HepG2 (cell line): ENCODE results near the gene LIN28A. TPM values are rescaled to one million over a fixed set of nuclear protein-coding genes. Genes with fewer than 3 reads are reported as not detected.

Experiments used
- ARNTL ChIP-seq: sonication (generic); formaldehyde crosslinking; IDR thresholded peaks from 2 replicates; pipeline ENCODE4 v1.4.0; 2020; ENCODE audit warnings: mild to moderate bottlenecking, missing genetic modification reagents
- ATM ChIP-seq: fragments of 450-650 bp; IDR thresholded peaks from 2 replicates; pipeline ENCODE4 v1.7.1; 2017; ENCODE audit warnings: mild to moderate bottlenecking, borderline replicate concordance
- CHCHD3 ChIP-seq: sonication (generic); formaldehyde crosslinking; IDR thresholded peaks from 2 replicates; pipeline ENCODE4 v1.8.0; 2022; ENCODE audit warnings: mild to moderate bottlenecking, missing genetic modification reagents, moderate library complexity
- DPF2 ChIP-seq: sonication (generic); formaldehyde crosslinking; IDR thresholded peaks from 2 replicates; pipeline ENCODE4 v1.4.0; 2020; ENCODE audit warnings: mild to moderate bottlenecking, low read depth, missing genetic modification reagents, borderline replicate concordance
- EP300 ChIP-seq, 3 experiments: sonication (generic) in 1 of 3; formaldehyde crosslinking in 1 of 3; IDR thresholded peaks; 2 replicates each; pipeline versions ENCODE4 v1.5.1 to v1.6.1; 2011 to 2020; ENCODE audit warnings: low read depth in 2 of 3, low read length in 2 of 3, borderline replicate concordance in 1 of 3, improper control_type of control experiment in 1 of 3, mild to moderate bottlenecking in 1 of 3, missing genetic modification reagents in 1 of 3, moderate library complexity in 1 of 3
- FOXA3 ChIP-seq: IDR thresholded peaks from 2 replicates; pipeline ENCODE4 v1.6.1; 2016; ENCODE audit warnings: missing genetic modification reagents, missing compliant biosample characterization
- HOXA3 ChIP-seq: sonication (generic); formaldehyde crosslinking; IDR thresholded peaks from 2 replicates; pipeline ENCODE4 v1.5.0; 2020; ENCODE audit warnings: missing genetic modification reagents
- HOXA9 ChIP-seq: sonication (generic); formaldehyde crosslinking; IDR thresholded peaks from 2 replicates; pipeline ENCODE4 v1.8.1; 2022; ENCODE audit warnings: missing genetic modification reagents, mild to moderate bottlenecking, moderate library complexity, borderline replicate concordance
- IRF2 ChIP-seq: IDR thresholded peaks from 2 replicates; pipeline ENCODE4 v1.6.1; 2018; ENCODE audit warnings: missing genetic modification reagents, missing compliant biosample characterization
- PHF5A ChIP-seq: IDR thresholded peaks from one replicate; pipeline ENCODE4 v1.6.1; 2018; ENCODE audit warnings: low read depth, missing genetic modification reagents; ENCODE audit not compliant: unreplicated experiment
- RFX5 ChIP-seq: IDR thresholded peaks from 2 replicates; pipeline ENCODE4 v1.6.1; 2011; ENCODE audit warnings: low read depth, low read length, improper control_type of control experiment
- TBL1XR1 ChIP-seq: fragments of 150-350 bp; IDR thresholded peaks from 2 replicates; pipeline ENCODE4 v1.6.1; 2014; ENCODE audit warnings: borderline replicate concordance, low read length; ENCODE audit not compliant: partially characterized antibody
- ZBTB10 ChIP-seq: sonication (generic); formaldehyde crosslinking; IDR thresholded peaks from 2 replicates; pipeline ENCODE4 v1.4.0; 2020; ENCODE audit warnings: missing genetic modification reagents, borderline replicate concordance
- ZEB1 ChIP-seq: IDR thresholded peaks from 2 replicates; pipeline ENCODE4 v1.6.1; 2012; ENCODE audit warnings: mild to moderate bottlenecking, low read depth, inconsistent platforms; ENCODE audit not compliant: insufficient replicate concordance
- ZFAT ChIP-seq: sonication (generic); formaldehyde crosslinking; conservative IDR thresholded peaks from 2 replicates; pipeline ENCODE4 v1.8.1; 2023; ENCODE audit warnings: missing genetic modification reagents, inconsistent platforms
- ZNF232 ChIP-seq: sonication (generic); formaldehyde crosslinking; IDR thresholded peaks from 2 replicates; pipeline ENCODE4 v1.4.0; 2020; ENCODE audit warnings: missing genetic modification reagents, borderline replicate concordance
- ZNF451 ChIP-seq: sonication (generic); formaldehyde crosslinking; IDR thresholded peaks from 2 replicates; pipeline ENCODE4 v1.5.0; 2020; ENCODE audit warnings: mild to moderate bottlenecking, missing genetic modification reagents
- ZNF484 ChIP-seq: sonication (generic); formaldehyde crosslinking; IDR thresholded peaks from 2 replicates; pipeline ENCODE4 v1.5.1; 2020; ENCODE audit warnings: mild to moderate bottlenecking, low read depth, missing genetic modification reagents, borderline replicate concordance
- ZNF512 ChIP-seq: sonication (generic); formaldehyde crosslinking; IDR thresholded peaks from 2 replicates; pipeline ENCODE4 v1.4.0; 2020; ENCODE audit warnings: mild to moderate bottlenecking, missing genetic modification reagents
- ZNF766 ChIP-seq: sonication (generic); formaldehyde crosslinking; IDR thresholded peaks from 2 replicates; pipeline ENCODE4 v1.5.0; 2020; ENCODE audit warnings: missing genetic modification reagents, borderline replicate concordance
- ZNF772 ChIP-seq: sonication (generic); formaldehyde crosslinking; IDR thresholded peaks from 2 replicates; pipeline ENCODE4 v1.5.0; 2020; ENCODE audit warnings: mild to moderate bottlenecking, missing genetic modification reagents
- ZNF816 ChIP-seq: sonication (generic); formaldehyde crosslinking; IDR thresholded peaks from 2 replicates; pipeline ENCODE4 v1.8.0; 2022; ENCODE audit warnings: missing genetic modification reagents, mild to moderate bottlenecking, borderline replicate concordance
- ZNF83 ChIP-seq: sonication (generic); formaldehyde crosslinking; IDR thresholded peaks from 2 replicates; pipeline ENCODE4 v1.4.0; 2020; ENCODE audit warnings: missing genetic modification reagents, mild to moderate bottlenecking, borderline replicate concordance
- ZZZ3 ChIP-seq: sonication (generic); formaldehyde crosslinking; IDR thresholded peaks from 2 replicates; pipeline ENCODE4 v1.4.0; 2020; ENCODE audit warnings: missing genetic modification reagents, mild to moderate bottlenecking, borderline replicate concordance
- polyA plus RNA-seq, 8 experiments: library from polyadenylated mRNA; depleted of rRNA in 3 of 8; stranded (reverse) in 7 of 8; unstranded in 1 of 8; fragments of >200 nt; fragmentation: Illumina TruSeq in 4 of 8; extraction: Trizol in 4 of 8; gene quantifications; 2 replicates each; pipeline versions ENCODE4 v1.2.1 to v1.2.3, GENCODE V29; 2011 to 2016; ENCODE audit warnings: low read depth in 4 of 8, missing spikeins in 1 of 8, mixed read lengths in 1 of 8; ENCODE audit not compliant: insufficient read depth in 1 of 8
- total RNA-seq, 5 experiments: library from RNA; depleted of rRNA; stranded (reverse); fragments of >200 nt; fragmentation: Illumina TruSeq; extraction: Trizol; gene quantifications; 2 replicates each; pipeline ENCODE4 v1.2.3, GENCODE V29; 2016; ENCODE audit warnings: low read depth in 1 of 5

LIN28A gene
- total and polyA plus RNA-seq, 2 of the 13 experiments (the other 11 are each of a cell fraction or from before 2014, with no cell fraction given): not detected

GRCh38 chr1:26387447-26387846 lies 23.2 kb upstream of the LIN28A start (continued):
- TF ChIP-seq EP300 (IDR thresholded peaks at IDR 0.05; ENCODE audit: low read depth in 2 of 2, low read length in 2 of 2) (peak; percentile 57 to 82; a peak in 3 of 4 replicates), EP300 (CRISPR knock-in tag; IDR thresholded peaks at IDR 0.05; ENCODE audit: borderline replicate concordance) (peak; percentile 74; the same call in 1 of the 2 replicates), ZNF766 (CRISPR knock-in tag) (no peak), ATM (no peak), ARNTL (CRISPR knock-in tag) (no peak), ZBTB10 (CRISPR knock-in tag) (no peak), FOXA3 (CRISPR knock-in tag) (peak; percentile 77), HOXA9 (CRISPR knock-in tag) (no peak), ZNF232 (no peak; the same call in 1 of the 2 replicates), ZNF512 (CRISPR knock-in tag) (no peak), RFX5 (no peak), PHF5A (peak; percentile 87), DPF2 (peak; percentile 87), ZNF816 (CRISPR knock-in tag) (peak; percentile 55; the same call in 1 of the 2 replicates), HOXA3 (CRISPR knock-in tag) (peak; percentile 87), ZEB1 (peak; percentile 61), ZFAT (no peak), ZNF772 (peak; percentile 66; the same call in 1 of the 2 replicates), ZNF451 (CRISPR knock-in tag) (no peak), ZNF83 (CRISPR knock-in tag) (no peak), ZZZ3 (no peak), TBL1XR1 (peak; percentile 29), CHCHD3 (CRISPR knock-in tag) (no peak), ZNF484 (no peak), IRF2 (CRISPR knock-in tag) (peak; percentile 77)
